Measurements from ENCODE around the gene RMND1.

- TF ChIP-seq POLR2A (IDR thresholded peaks at IDR 0.05) (no peak), CTCF (IDR thresholded peaks at IDR 0.05) (no peak)
Measured at GRCh38 chr6:151412909-151413308, 39.0 kb downstream of the RMND1 start.

All from adrenal gland (tissue), 5 donors.